Measurements from ENCODE around the gene FIGN. TPM values are rescaled to one million over a fixed set of nuclear protein-coding genes. Genes with fewer than 3 reads are reported as not detected.

The FIGN gene
- total and polyA plus RNA-seq, 2 of the 13 experiments (the other 11 are each of a cell fraction or from before 2014, with no cell fraction given): 6.6 to 6.7 TPM

- no peak for TF ChIP-seq PATZ1 (CRISPR knock-in tag; IDR thresholded peaks at IDR 0.05)
- TF ChIP-seq PHF5A (CRISPR knock-in tag; IDR thresholded peaks at IDR 0.05; ENCODE audit: low read depth, unreplicated experiment): no peak
- TF ChIP-seq TBX3 (IDR thresholded peaks at IDR 0.05; ENCODE audit: borderline replicate concordance): no peak
- TF ChIP-seq ZFP1 (CRISPR knock-in tag; IDR thresholded peaks at IDR 0.05): no peak
- no peak for TF ChIP-seq RFX5 (IDR thresholded peaks at IDR 0.05; ENCODE audit: low read depth, low read length)
- no peak for TF ChIP-seq ZNF121 (CRISPR knock-in tag; IDR thresholded peaks at IDR 0.05)
Observed at GRCh38 chr2:163611557-163611906, 124.3 kb downstream of the FIGN start (continued).

GRCh38 chr2:163610817-163611556 is 124.8 kb downstream of the FIGN start:
- Histone ChIP-seq H3K79me2 (ENCODE audit: insufficient read depth, low read length) (no peaks in the 10 kb centered on the region), H3K4me1 (ENCODE audit: insufficient read depth, low read length) (no peaks in the 10 kb centered on the region), H2AFZ (ENCODE audit: low read length) (no peak overlapping the region), H3K4me2 (ENCODE audit: low read depth, low read length) (no peak overlapping the region), H3K9me3 (ENCODE audit: low read length) (no peaks in the 10 kb centered on the region), H3K27ac (ENCODE audit: extremely low read length, insufficient read depth, low read length) (no peak overlapping the region), H3K27me3 (ENCODE audit: control insufficient read depth in 1 of 2, insufficient read depth in 2 of 2, low read length in 2 of 2) (no peaks in the 10 kb centered on the region), H3K4me3 (replicated peaks in 1 of 3; ENCODE audit: insufficient read depth in 1 of 3, low read depth in 2 of 3, low read length in 3 of 3) (no peak overlapping the region), H3K9ac (ENCODE audit: insufficient read depth, low read depth, low read length) (no peak overlapping the region), H3K36me3 (replicated peaks in 1 of 2; ENCODE audit: control insufficient read depth in 1 of 2, insufficient read depth in 2 of 2, low read length in 2 of 2) (peaks cover 11 to 19% of the 10 kb centered on the region in 2 experiments; a peak in 4 of 5 replicates), H4K20me1 (ENCODE audit: insufficient read depth, low read length) (no peaks in the 10 kb centered on the region)
- in situ Hi-C loops (cut with HindIII; ENCODE audit: extremely low pct_ligation_motif_present, low pct_unique_long_range_greater_than_20kb): no loop called here
- 97% methylated on average over 13 of the region's 13 CpGs for whole genome bisulfite sequencing (ENCODE audit: low lambda C conversion rate)
- BruUV-seq (replicated peaks): no TSS peak
- intact Hi-C loops (cut with micrococcal nuclease; ENCODE audit: unreplicated experiment): loop anchor here (1.0 kb wide), 1 partner anchor 265 kb away; no protein-coding TSS in a partner anchor
- ATAC-seq (peak; percentile 95), DNase-seq (ENCODE audit: low spot score) (peak; percentile 10), FAIRE-seq (no peak)
- ChIA-PET CTCF (ENCODE audit: low intra/inter-chr PET ratio, low total read pairs) (interaction anchor here (1.2 kb wide), 1 partner anchor 265 kb away, joined by 3 read pairs; no protein-coding TSS in a partner anchor), POLR2A (no interaction called here)
- TF ChIP-seq ARID4A (CRISPR knock-in tag; IDR thresholded peaks at IDR 0.05; ENCODE audit: borderline replicate concordance) (no peak), ZMYM4 (CRISPR knock-in tag; IDR thresholded peaks at IDR 0.05) (peak; percentile 47; the same call in 1 of the 2 replicates), ESRRA (CRISPR knock-in tag; IDR thresholded peaks at IDR 0.05; ENCODE audit: low read depth) (no peak), ZNF574 (CRISPR knock-in tag; IDR thresholded peaks at IDR 0.05) (peak; percentile 85), CTCF (CRISPR knock-in tag; IDR thresholded peaks at IDR 0.05) (peak; percentile 64)

Data from HepG2 (cell line).